D721Med (cell line): ENCODE results near the gene TM6SF1.
"Not testable (repeated sequence)": the region's sequence is repeated elsewhere in the genome, so short reads cannot be mapped to it uniquely, and the experiment has no call there.

Experiments
- DNase-seq: peaks from one replicate; pipeline ENCODE4 v3.0.0; 2011; ENCODE audit warnings: low spot score; ENCODE audit not compliant: insufficient read length
- FAIRE-seq: peaks from 2 replicates; lab custom pipeline; 2011; peaks lifted over from hg19 to GRCh38; lab: Jason Lieb, UNC
- TF ChIP-seq, protein P1 (sequence below): IDR thresholded peaks from 2 replicates; pipeline ENCODE4 v1.5.1; 2012; ENCODE audit warnings: mild to moderate bottlenecking, control low read depth; ENCODE audit not compliant: insufficient read depth; ENCODE audit errors: missing control alignments

Gene TM6SF1

DNA sequence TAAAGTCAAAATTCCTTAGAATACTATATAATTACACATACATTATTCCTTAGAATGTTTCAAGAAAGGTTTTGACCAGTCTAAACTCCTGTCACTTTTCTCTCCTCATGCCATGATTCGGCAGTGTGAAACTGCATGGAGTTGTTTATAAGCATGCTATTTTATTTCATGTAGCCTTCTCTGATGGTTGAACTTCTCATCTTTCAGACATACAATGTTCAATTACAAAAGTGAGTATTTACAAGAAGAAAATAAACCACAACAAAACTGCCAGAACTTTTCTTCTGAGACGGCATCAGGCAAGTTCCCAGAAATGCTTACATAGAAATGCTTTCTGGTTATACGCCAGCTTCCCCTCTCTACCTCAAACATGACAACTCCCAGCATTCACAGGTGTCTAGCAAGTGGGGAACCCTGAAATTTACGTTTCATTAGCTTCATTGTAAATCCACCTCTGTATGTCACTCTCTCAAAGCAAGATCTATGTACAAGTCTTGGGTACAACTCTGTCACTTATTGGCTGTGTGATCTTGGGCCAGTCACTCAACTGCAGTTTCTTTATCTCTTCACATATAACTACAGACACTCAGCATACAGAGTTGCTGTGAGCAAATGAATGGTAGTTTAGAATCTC, 57.4 kb downstream of the TM6SF1 start:
- DNase-seq, result no peak
- FAIRE-seq, result no peak
- TF ChIP-seq, protein P1, sequence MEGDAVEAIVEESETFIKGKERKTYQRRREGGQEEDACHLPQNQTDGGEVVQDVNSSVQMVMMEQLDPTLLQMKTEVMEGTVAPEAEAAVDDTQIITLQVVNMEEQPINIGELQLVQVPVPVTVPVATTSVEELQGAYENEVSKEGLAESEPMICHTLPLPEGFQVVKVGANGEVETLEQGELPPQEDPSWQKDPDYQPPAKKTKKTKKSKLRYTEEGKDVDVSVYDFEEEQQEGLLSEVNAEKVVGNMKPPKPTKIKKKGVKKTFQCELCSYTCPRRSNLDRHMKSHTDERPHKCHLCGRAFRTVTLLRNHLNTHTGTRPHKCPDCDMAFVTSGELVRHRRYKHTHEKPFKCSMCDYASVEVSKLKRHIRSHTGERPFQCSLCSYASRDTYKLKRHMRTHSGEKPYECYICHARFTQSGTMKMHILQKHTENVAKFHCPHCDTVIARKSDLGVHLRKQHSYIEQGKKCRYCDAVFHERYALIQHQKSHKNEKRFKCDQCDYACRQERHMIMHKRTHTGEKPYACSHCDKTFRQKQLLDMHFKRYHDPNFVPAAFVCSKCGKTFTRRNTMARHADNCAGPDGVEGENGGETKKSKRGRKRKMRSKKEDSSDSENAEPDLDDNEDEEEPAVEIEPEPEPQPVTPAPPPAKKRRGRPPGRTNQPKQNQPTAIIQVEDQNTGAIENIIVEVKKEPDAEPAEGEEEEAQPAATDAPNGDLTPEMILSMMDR, result no peak

DNA sequence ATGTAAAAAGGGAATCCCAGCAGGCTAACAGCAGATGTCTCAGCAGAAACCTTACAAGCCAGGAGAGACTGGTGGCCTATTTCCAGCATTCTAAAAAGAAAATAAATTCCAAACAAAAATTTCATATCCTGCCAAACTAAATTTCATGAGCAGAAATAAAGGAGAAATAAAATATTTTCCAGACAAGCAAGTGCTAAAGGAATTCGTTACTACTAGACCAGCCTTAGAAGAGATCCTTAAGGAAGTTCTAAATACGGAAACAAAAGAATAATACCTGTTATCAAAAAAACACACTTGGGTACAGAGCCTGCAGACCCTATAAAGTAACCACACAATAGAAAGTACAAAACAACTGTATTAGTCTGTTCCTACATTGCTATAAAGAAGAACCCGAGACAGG, 58.8 kb downstream of the TM6SF1 start:
- FAIRE-seq (no peak), DNase-seq (no peak)
- TF ChIP-seq, protein P1, result no peak

DNA sequence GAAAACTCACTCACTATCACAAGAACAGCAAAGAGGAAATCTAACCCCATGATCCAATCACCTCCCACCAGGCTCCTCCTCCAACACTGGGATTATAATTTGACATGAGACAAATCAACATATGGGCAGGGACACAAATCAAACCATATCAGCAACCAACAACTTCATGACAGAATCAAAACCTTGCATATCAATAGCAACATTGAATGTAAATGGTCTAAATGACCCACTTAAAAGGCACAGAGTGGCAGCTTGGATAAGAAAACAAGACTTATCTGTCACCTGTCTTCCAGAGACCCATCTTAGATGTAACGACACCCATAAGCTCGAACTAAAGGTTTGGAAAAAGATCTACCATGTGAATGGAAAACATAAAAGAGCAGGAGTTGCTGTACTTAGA, 59.4 kb downstream of the TM6SF1 start:
- no peak for DNase-seq
- TF ChIP-seq, protein P1, result no peak
- no peak for FAIRE-seq

DNA sequence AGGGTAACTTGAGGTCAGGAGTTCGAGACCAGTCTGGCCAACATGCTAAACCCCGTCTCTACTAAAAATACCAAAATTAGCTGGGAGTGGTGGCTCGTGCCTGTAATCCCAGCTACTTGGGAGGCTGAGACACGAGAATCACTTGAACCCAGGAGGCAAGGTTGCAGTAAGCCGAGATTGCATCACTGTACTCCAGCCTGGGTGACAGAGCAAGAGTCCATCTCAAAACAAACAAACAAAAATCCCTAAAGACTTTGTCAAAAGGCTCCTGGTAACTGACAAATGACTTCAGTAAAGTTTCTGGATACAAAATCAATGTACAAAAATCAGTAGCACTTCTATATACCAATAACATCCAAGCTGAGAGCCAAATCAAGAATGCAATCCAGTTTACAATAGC, 62.1 kb downstream of the TM6SF1 start:
- FAIRE-seq, DNase-seq: not testable (repeated sequence)

DNA sequence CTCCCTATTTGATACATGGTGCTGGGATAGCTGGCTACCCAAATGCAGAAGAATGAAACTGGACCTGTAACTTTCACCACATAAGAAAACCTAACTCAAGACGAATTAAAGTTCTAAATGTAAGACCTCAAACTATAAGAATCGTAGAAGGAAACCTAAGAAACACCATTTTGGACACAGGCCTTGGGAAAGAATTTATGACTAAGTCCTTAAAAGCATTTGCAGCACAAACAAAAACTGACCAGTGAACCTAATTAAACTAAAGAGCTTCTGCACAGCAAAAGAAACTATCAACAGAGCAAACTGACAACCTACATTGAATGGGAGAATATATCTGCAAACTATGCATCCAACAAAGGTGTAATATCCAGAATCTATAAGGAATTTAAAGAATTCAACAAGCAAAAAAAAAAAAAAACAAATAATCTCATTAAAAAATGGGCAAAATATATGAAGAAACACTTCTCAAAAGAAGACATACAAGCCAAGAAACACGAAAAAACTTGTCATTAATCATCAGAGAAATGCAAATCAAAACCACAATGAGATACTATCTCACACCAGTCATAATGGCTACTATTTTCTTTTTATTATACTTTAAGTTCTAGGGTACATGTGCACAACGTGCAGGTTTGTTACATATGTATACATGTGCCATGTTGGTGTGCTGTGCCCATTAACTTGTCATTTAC, 63.2 kb downstream of the TM6SF1 start:
- TF ChIP-seq, protein P1, result no peak
- DNase-seq (no peak), FAIRE-seq (no peak)

DNA sequence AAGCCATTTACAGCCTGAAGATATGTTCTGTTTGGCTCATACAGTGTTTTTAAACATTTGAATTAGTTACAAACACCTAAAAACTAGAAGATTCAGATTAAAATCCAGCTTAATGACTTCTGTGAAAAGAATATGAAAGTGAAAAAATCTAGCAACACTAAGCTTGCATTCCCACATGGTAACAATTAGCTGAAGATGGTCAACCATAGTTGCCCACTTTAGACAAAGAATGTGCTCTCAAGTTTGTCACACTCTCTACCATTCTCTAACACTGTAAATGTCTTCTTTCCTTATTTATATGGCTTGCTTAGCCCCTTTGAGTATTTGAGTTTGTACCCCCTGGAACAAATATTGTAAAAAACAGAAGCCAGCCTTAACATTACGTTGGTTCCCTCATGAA, 67.4 kb downstream of the TM6SF1 start:
- TF ChIP-seq, protein P1, result no peak
- FAIRE-seq (no peak), DNase-seq (no peak)

DNA sequence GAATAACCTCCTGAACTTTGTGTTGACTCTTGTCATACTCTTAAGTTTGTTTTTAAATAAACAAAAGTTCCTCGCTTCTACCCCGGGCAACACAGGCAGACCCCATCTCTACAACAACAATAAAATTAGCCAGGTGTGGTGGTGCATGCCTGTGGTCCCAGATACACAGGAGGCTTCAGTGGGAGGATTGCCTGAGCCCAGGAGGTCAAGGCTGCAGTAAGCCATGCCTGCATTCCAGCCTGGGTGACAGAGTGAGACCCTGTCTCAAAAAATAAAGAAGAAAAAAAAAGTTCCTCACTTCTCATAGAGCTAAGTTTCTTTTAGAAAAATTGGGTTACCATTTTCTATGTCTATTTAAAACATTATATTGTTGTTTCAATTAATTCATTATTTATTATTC, 70.9 kb downstream of the TM6SF1 start:
- DNase-seq (no peak), FAIRE-seq (no peak)
- TF ChIP-seq, protein P1, result no peak
